ENCODE measurements around the gene CHD1. TPM values are rescaled to one million over a fixed set of nuclear protein-coding genes. Genes with fewer than 3 reads are reported as not detected.

The CHD1 gene
- total and polyA plus RNA-seq, 9 of the 15 experiments (the other 6 are each of a cell fraction or from before 2014, with no cell fraction given), result 27.3 to 133 (median 58.7) TPM

DNA sequence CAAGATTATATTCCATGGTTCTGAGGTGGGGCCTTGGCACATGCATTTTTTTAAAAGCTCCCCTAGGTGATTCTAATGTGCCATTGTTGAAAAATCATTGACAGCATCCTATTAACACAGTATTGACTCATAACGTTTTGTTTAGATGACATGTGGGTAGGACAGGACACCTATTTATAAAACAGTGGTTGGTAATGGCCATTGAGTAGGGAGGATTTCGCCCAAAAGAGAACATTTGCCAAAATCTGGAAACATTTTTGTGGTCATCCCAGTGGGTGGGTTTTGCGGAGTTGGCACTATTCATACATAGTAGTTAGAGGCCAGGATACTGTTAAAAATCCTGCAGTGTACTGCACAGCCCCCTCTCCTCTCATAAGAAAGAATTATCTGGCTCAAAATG, 6.4 kb upstream of the CHD1 start:
- ChIA-PET POLR2A (no interaction called here), CTCF (ENCODE audit: low intra/inter-chr PET ratio) (no interaction called here)
- H3K36me3 ChIP-seq (ENCODE audit: control insufficient read depth, insufficient read depth, low read length), result peaks cover 8% of the 10 kb centered on the region; the same call in 2 of the 3 replicates
- H3K9me1 ChIP-seq (ENCODE audit: control insufficient read depth, insufficient read depth, low read length), result no peaks in the 10 kb centered on the region
- H3K27ac ChIP-seq (ENCODE audit: extremely low read depth, low read depth, low read length), result no peak overlapping the region
- DNase-seq (ENCODE audit: extremely low read depth in 1 of 4, low spot score in 3 of 4), result no peak
- H2AFZ ChIP-seq (ENCODE audit: low read depth, low read length), result no peak overlapping the region
- no peak overlapping the region for H3K4me3 ChIP-seq
- WGBS (ENCODE audit: insufficient coverage, low coverage, missing lambda C conversion rate), result 78% methylated on average over 3 of the region's 3 CpGs
- FAIRE-seq, result no peak
- H3K9me3 ChIP-seq (replicated peaks; ENCODE audit: control insufficient read depth, insufficient read depth, low read depth, low read length), result no peaks in the 10 kb centered on the region
- no peaks in the 10 kb centered on the region for H4K20me1 ChIP-seq (replicated peaks; ENCODE audit: control insufficient read depth, insufficient read depth, low read length)
- no peak overlapping the region for H3K9ac ChIP-seq (ENCODE audit: insufficient read depth in 1 of 2, low read depth in 2 of 2, low read length in 2 of 2)
- intact Hi-C loops (cut with micrococcal nuclease), result no loop called here
- H3K27me3 ChIP-seq (ENCODE audit: control insufficient read depth in 2 of 2, insufficient read depth in 2 of 2, low read length in 2 of 2), result no peaks in the 10 kb centered on the region
- no peak for ATAC-seq
- peaks cover 33% of the 10 kb centered on the region for H3K79me2 ChIP-seq (ENCODE audit: control insufficient read depth, insufficient read depth, low read length)
- BruUV-seq (replicated peaks), result no TSS peak
- in situ Hi-C loops (cut with MboI), result no loop called here
- TF ChIP-seq POLR2AphosphoS2 (IDR thresholded peaks at IDR 0.05; ENCODE audit: low read length) (no peak), ZNF212 (CRISPR knock-in tag; IDR thresholded peaks at IDR 0.05) (no peak), ZNF311 (CRISPR knock-in tag; IDR thresholded peaks at IDR 0.05) (no peak), MIER1 (IDR thresholded peaks at IDR 0.05; ENCODE audit: low read depth) (no peak), NEUROD1 (IDR thresholded peaks at IDR 0.05; ENCODE audit: borderline replicate concordance, low read depth, low read length, partially characterized antibody) (no peak), ZNF197 (CRISPR knock-in tag; IDR thresholded peaks at IDR 0.05; ENCODE audit: low read depth) (no peak)
- TF ChIP-seq, protein P1, sequence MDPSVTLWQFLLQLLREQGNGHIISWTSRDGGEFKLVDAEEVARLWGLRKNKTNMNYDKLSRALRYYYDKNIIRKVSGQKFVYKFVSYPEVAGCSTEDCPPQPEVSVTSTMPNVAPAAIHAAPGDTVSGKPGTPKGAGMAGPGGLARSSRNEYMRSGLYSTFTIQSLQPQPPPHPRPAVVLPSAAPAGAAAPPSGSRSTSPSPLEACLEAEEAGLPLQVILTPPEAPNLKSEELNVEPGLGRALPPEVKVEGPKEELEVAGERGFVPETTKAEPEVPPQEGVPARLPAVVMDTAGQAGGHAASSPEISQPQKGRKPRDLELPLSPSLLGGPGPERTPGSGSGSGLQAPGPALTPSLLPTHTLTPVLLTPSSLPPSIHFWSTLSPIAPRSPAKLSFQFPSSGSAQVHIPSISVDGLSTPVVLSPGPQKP (CRISPR knock-in tag; IDR thresholded peaks at IDR 0.05), result no peak
- H3K4me2 ChIP-seq (ENCODE audit: insufficient read depth, low read length), result no peak overlapping the region
- H3K4me1 ChIP-seq (replicated peaks in 1 of 2; ENCODE audit: control insufficient read depth in 2 of 2, insufficient read depth in 2 of 2, low read length in 2 of 2), result peaks cover 0 to 32% of the 10 kb centered on the region in 2 experiments; a peak in 4 of 5 replicates
